ENCODE measurements around the gene ABCD3.

ABCD3 gene

GRCh38 chr1:94554580-94554979 is 136.4 kb downstream of the ABCD3 start:
- Histone ChIP-seq H3K79me2 (ENCODE audit: control insufficient read depth, insufficient read depth, low read length, poor library complexity) (peaks cover 7% of the 10 kb centered on the region), H3K4ac (ENCODE audit: low read depth, low read length) (no peak overlapping the region), H2BK120ac (ENCODE audit: insufficient read depth, low read length, poor library complexity) (no peak overlapping the region), H3K4me2 (ENCODE audit: low read length) (no peak overlapping the region), H3K27me3 (ENCODE audit: insufficient read depth, low read length) (no peaks in the 10 kb centered on the region), H2BK5ac (ENCODE audit: low read depth, low read length, poor library complexity) (no peak overlapping the region), H3K36me3 (ENCODE audit: control insufficient read depth in 1 of 2, insufficient read depth in 2 of 2, low read length in 2 of 2) (no peaks in the 10 kb centered on the region), H3K27ac (ENCODE audit: low read depth, low read length) (peak overlapping the region; percentile 89), H3K23ac (ENCODE audit: low read length) (no peak overlapping the region), H3K18ac (ENCODE audit: low read length) (no peak overlapping the region), H3K9me3 (ENCODE audit: insufficient read depth, low read depth, low read length) (peaks cover 3% of the 10 kb centered on the region), H3K9ac (ENCODE audit: low read length) (no peak overlapping the region), H2AFZ (ENCODE audit: insufficient read depth, low read length, poor library complexity) (no peak overlapping the region), H3K4me3 (ENCODE audit: low read depth, low read length) (no peak overlapping the region), H4K8ac (ENCODE audit: low read depth, low read length) (no peak overlapping the region), H4K12ac (ENCODE audit: low read depth, low read length) (no peak overlapping the region), H3K4me1 (ENCODE audit: control insufficient read depth in 1 of 2, insufficient read depth in 2 of 2, low read length in 2 of 2) (peaks cover 33 to 37% of the 10 kb centered on the region in 2 experiments), H2BK12ac (ENCODE audit: low read length) (no peak overlapping the region), H3K14ac (ENCODE audit: low read length) (no peak overlapping the region), H3K79me1 (ENCODE audit: low read length) (peaks cover 38% of the 10 kb centered on the region), H2AK5ac (ENCODE audit: low read length) (no peak overlapping the region), H4K91ac (ENCODE audit: low read depth, low read length) (no peak overlapping the region)
- peak; percentile 38 to 41 for DNase-seq
- WGBS (ENCODE audit: extremely low coverage, insufficient coverage, insufficient read length): no CpG with 5 or more reads among the region's 5 CpGs

GRCh38 chr1:94555091-94555490 is 136.9 kb downstream of the ABCD3 start:
- WGBS (ENCODE audit: extremely low coverage, insufficient coverage, insufficient read length): no CpG with 5 or more reads among the region's 5 CpGs
- H3K27ac ChIP-seq (ENCODE audit: low read depth, low read length): peak overlapping the region; percentile 68

GRCh38 chr1:94559921-94560320 is 141.7 kb downstream of the ABCD3 start:
- Histone ChIP-seq H3K4ac (ENCODE audit: low read depth, low read length) (no peak overlapping the region), H4K12ac (ENCODE audit: low read depth, low read length) (no peak overlapping the region), H3K4me1 (ENCODE audit: control insufficient read depth in 1 of 2, insufficient read depth in 2 of 2, low read length in 2 of 2) (peaks cover 27 to 30% of the 10 kb centered on the region in 2 experiments), H3K9ac (ENCODE audit: low read length) (no peak overlapping the region), H2AFZ (ENCODE audit: insufficient read depth, low read length, poor library complexity) (no peak overlapping the region), H3K79me1 (ENCODE audit: low read length) (peaks cover 36% of the 10 kb centered on the region), H2BK120ac (ENCODE audit: insufficient read depth, low read length, poor library complexity) (peak overlapping the region; percentile 17), H3K79me2 (ENCODE audit: control insufficient read depth, insufficient read depth, low read length, poor library complexity) (peaks cover 9% of the 10 kb centered on the region), H3K18ac (ENCODE audit: low read length) (no peak overlapping the region), H3K14ac (ENCODE audit: low read length) (no peak overlapping the region), H3K23ac (ENCODE audit: low read length) (no peak overlapping the region), H4K91ac (ENCODE audit: low read depth, low read length) (peak overlapping the region; percentile 39), H3K36me3 (ENCODE audit: control insufficient read depth in 1 of 2, insufficient read depth in 2 of 2, low read length in 2 of 2) (no peaks in the 10 kb centered on the region), H3K27me3 (ENCODE audit: insufficient read depth, low read length) (no peaks in the 10 kb centered on the region), H4K8ac (ENCODE audit: low read depth, low read length) (no peak overlapping the region), H3K9me3 (ENCODE audit: insufficient read depth, low read depth, low read length) (no peaks in the 10 kb centered on the region), H3K27ac (ENCODE audit: low read depth, low read length) (peak overlapping the region; percentile 89), H3K4me3 (ENCODE audit: low read depth, low read length) (no peak overlapping the region), H2BK12ac (ENCODE audit: low read length) (no peak overlapping the region), H3K4me2 (ENCODE audit: low read length) (no peak overlapping the region), H2AK5ac (ENCODE audit: low read length) (no peak overlapping the region), H2BK5ac (ENCODE audit: low read depth, low read length, poor library complexity) (peak overlapping the region; percentile 89)
- DNase-seq: no peak
- WGBS (ENCODE audit: extremely low coverage, insufficient coverage, insufficient read length): no CpG with 5 or more reads among the region's 1 CpG

More at GRCh38 chr1:94555091-94555490, 136.9 kb downstream of the ABCD3 start:
- no peak overlapping the region for H3K4me3 ChIP-seq (ENCODE audit: low read depth, low read length)
- peaks cover 7% of the 10 kb centered on the region for H3K79me2 ChIP-seq (ENCODE audit: control insufficient read depth, insufficient read depth, low read length, poor library complexity)
- peak overlapping the region; percentile 99 for H4K91ac ChIP-seq (ENCODE audit: low read depth, low read length)
- H2AK5ac ChIP-seq (ENCODE audit: low read length): peak overlapping the region; percentile 98
- no peaks in the 10 kb centered on the region for H3K27me3 ChIP-seq (ENCODE audit: insufficient read depth, low read length)
- H3K4me2 ChIP-seq (ENCODE audit: low read length): no peak overlapping the region
- H2BK12ac ChIP-seq (ENCODE audit: low read length): peak overlapping the region; percentile 100
- H3K79me1 ChIP-seq (ENCODE audit: low read length): peaks cover 39% of the 10 kb centered on the region
- DNase-seq: no peak
- peak overlapping the region; percentile 36 for H4K12ac ChIP-seq (ENCODE audit: low read depth, low read length)
- no peak overlapping the region for H3K23ac ChIP-seq (ENCODE audit: low read length)
- peaks cover 35 to 40% of the 10 kb centered on the region in 2 experiments for H3K4me1 ChIP-seq (ENCODE audit: control insufficient read depth in 1 of 2, insufficient read depth in 2 of 2, low read length in 2 of 2)
- H3K36me3 ChIP-seq (ENCODE audit: control insufficient read depth in 1 of 2, insufficient read depth in 2 of 2, low read length in 2 of 2): no peaks in the 10 kb centered on the region
- peak overlapping the region; percentile 89 for H4K8ac ChIP-seq (ENCODE audit: low read depth, low read length)
- H2BK120ac ChIP-seq (ENCODE audit: insufficient read depth, low read length, poor library complexity): peak overlapping the region; percentile 95
- H3K14ac ChIP-seq (ENCODE audit: low read length): peak overlapping the region; percentile 98
- H3K9me3 ChIP-seq (ENCODE audit: insufficient read depth, low read depth, low read length): peaks cover 3% of the 10 kb centered on the region
- H3K4ac ChIP-seq (ENCODE audit: low read depth, low read length): peak overlapping the region; percentile 97
- peak overlapping the region; percentile 99 for H2BK5ac ChIP-seq (ENCODE audit: low read depth, low read length, poor library complexity)
- no peak overlapping the region for H3K9ac ChIP-seq (ENCODE audit: low read length)
- H3K18ac ChIP-seq (ENCODE audit: low read length): peak overlapping the region; percentile 99
- H2AFZ ChIP-seq (ENCODE audit: insufficient read depth, low read length, poor library complexity): peak overlapping the region; percentile 45

- H3K9me3 ChIP-seq (ENCODE audit: insufficient read depth, low read depth, low read length): no peaks in the 10 kb centered on the region
- peaks cover 32% of the 10 kb centered on the region for H3K79me1 ChIP-seq (ENCODE audit: low read length)
- H3K4ac ChIP-seq (ENCODE audit: low read depth, low read length): no peak overlapping the region
- no peak overlapping the region for H3K4me3 ChIP-seq (ENCODE audit: low read depth, low read length)
- no peaks in the 10 kb centered on the region for H3K36me3 ChIP-seq (ENCODE audit: control insufficient read depth in 1 of 2, insufficient read depth in 2 of 2, low read length in 2 of 2)
- H4K12ac ChIP-seq (ENCODE audit: low read depth, low read length): no peak overlapping the region
- no peak overlapping the region for H3K23ac ChIP-seq (ENCODE audit: low read length)
- H2AFZ ChIP-seq (ENCODE audit: insufficient read depth, low read length, poor library complexity): no peak overlapping the region
- no peak overlapping the region for H3K18ac ChIP-seq (ENCODE audit: low read length)
- no peaks in the 10 kb centered on the region for H3K27me3 ChIP-seq (ENCODE audit: insufficient read depth, low read length)
- peaks cover 6% of the 10 kb centered on the region for H3K79me2 ChIP-seq (ENCODE audit: control insufficient read depth, insufficient read depth, low read length, poor library complexity)
- no peak overlapping the region for H4K8ac ChIP-seq (ENCODE audit: low read depth, low read length)
- H2BK120ac ChIP-seq (ENCODE audit: insufficient read depth, low read length, poor library complexity): peak overlapping the region; percentile 17
- no peak overlapping the region for H3K4me2 ChIP-seq (ENCODE audit: low read length)
- peaks cover 23 to 26% of the 10 kb centered on the region in 2 experiments for H3K4me1 ChIP-seq (ENCODE audit: control insufficient read depth in 1 of 2, insufficient read depth in 2 of 2, low read length in 2 of 2)
- peak overlapping the region; percentile 39 for H4K91ac ChIP-seq (ENCODE audit: low read depth, low read length)
- no peak overlapping the region for H2BK12ac ChIP-seq (ENCODE audit: low read length)
- no peak overlapping the region for H2AK5ac ChIP-seq (ENCODE audit: low read length)
- no peak overlapping the region for H3K14ac ChIP-seq (ENCODE audit: low read length)
- peak overlapping the region; percentile 89 for H2BK5ac ChIP-seq (ENCODE audit: low read depth, low read length, poor library complexity)
- peak overlapping the region; percentile 77 for H3K27ac ChIP-seq (ENCODE audit: low read depth, low read length)
- no peak for DNase-seq
- no CpG with 5 or more reads among the region's 1 CpG for WGBS (ENCODE audit: extremely low coverage, insufficient coverage, insufficient read length)
- no peak overlapping the region for H3K9ac ChIP-seq (ENCODE audit: low read length)
Observed at GRCh38 chr1:94560333-94560732, 142.1 kb downstream of the ABCD3 start.

All from trophoblast cell (in vitro differentiated cells and primary cell).